ENCODE results near the gene BICD1.
"Not testable (repeated sequence)": the region's sequence is repeated elsewhere in the genome, so short reads cannot be mapped to it uniquely, and the experiment has no call there.

Gene BICD1

DNA sequence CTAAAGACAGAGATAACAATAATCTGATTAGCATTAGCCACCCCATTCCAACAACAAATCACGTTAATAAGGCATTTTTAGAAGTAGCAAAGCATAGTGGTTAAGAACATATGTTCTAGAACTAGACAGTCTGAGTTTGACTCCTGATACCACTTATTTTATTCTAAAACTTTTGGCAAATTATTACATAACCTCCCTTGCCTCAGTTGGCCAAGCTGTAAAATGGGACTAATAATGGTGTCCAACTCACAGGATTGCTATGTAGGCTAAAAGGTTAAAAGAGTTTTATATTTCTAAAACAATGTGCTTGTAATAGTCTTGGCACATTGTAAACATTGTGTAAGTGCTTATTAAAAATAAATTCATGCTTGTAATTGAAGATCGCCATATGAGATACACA lies 168.0 kb downstream of the BICD1 start:
- TF ChIP-seq EZH2phosphoT487 (IDR thresholded peaks at IDR 0.05; ENCODE audit: borderline replicate concordance, low read length) = no peak

DNA sequence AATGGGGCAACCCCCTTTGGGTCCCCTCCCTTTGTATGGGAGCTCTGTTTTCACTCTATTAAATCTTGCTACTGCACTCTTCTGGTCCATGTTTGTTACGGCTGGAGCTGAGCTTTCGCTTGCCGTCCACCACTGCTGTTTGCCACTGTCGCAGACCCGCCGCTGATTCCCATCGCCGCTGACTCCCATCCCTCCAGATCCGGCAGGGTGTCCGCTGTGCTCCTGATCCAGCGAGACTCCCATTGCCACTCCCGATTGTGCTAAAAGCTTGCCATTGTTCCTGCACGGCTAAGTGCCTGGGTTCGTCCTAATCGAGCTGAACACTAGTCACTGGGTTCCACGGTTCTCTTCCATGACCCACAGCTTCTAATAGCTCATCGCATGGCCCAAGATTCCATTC lies 168.9 kb downstream of the BICD1 start:
- H3K36me3 ChIP-seq (ENCODE audit: control insufficient read depth, low read length) = peaks cover 36% of the 10 kb centered on the region
- not testable (repeated sequence) for H3K27me3 ChIP-seq (ENCODE audit: control insufficient read depth, low read length); H3K9me2 ChIP-seq (replicated peaks; ENCODE audit: control insufficient read depth, low read length); H3K27ac ChIP-seq (ENCODE audit: low read depth, low read length); H3K4me2 ChIP-seq (ENCODE audit: low read length); H3K4me3 ChIP-seq (ENCODE audit: low read length); H4K20me1 ChIP-seq (ENCODE audit: control insufficient read depth, insufficient read depth, low read depth, low read length); H3K9me3 ChIP-seq (ENCODE audit: control insufficient read depth, insufficient read depth, low read length)
- peaks cover 43% of the 10 kb centered on the region for H3K79me2 ChIP-seq (ENCODE audit: control insufficient read depth, low read length)
- peaks cover 42% of the 10 kb centered on the region for H3F3A ChIP-seq (ENCODE audit: control insufficient read depth, insufficient read depth)
- peaks cover 70% of the 10 kb centered on the region for H3K4me1 ChIP-seq (ENCODE audit: control insufficient read depth, low read length)

More for the DNA sequence above, 168.0 kb downstream of the BICD1 start:
- Histone ChIP-seq H3K9me2 (replicated peaks; ENCODE audit: control insufficient read depth, low read length) (no peaks in the 10 kb centered on the region), H3K36me3 (ENCODE audit: control insufficient read depth, low read length) (peaks cover 40% of the 10 kb centered on the region), H3K4me3 (ENCODE audit: low read length) (no peak overlapping the region), H3F3A (ENCODE audit: control insufficient read depth, insufficient read depth) (peaks cover 46% of the 10 kb centered on the region), H3K4me1 (ENCODE audit: control insufficient read depth, low read length) (peaks cover 75% of the 10 kb centered on the region), H3K27me3 (ENCODE audit: control insufficient read depth, low read length) (no peaks in the 10 kb centered on the region), H3K27ac (ENCODE audit: low read depth, low read length) (peak overlapping the region; percentile 97), H3K79me2 (ENCODE audit: control insufficient read depth, low read length) (peaks cover 48% of the 10 kb centered on the region), H4K20me1 (ENCODE audit: control insufficient read depth, insufficient read depth, low read depth, low read length) (no peaks in the 10 kb centered on the region), H3K4me2 (ENCODE audit: low read length) (peak overlapping the region; percentile 77), H3K9me3 (ENCODE audit: control insufficient read depth, insufficient read depth, low read length) (no peaks in the 10 kb centered on the region)

DNA sequence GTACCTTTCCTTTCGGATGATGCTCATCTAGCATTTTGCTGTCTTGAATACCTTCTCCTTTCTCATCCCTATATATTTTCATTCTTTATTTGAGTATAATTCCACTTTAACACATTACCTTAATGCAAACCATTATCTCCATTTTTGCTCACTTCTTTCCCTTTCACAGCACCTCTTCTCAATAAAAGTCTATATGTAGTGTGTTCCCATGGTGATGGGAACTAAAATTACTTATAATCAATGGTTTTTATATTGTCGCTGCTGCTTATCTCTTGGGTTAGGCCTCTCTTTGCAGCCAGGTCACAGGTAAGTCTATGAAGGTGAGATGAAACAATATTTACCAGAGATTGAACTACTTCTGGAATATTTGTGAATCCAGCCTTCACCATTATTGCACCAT lies 171.1 kb downstream of the BICD1 start:
- H3K27me3 ChIP-seq (ENCODE audit: control insufficient read depth, low read length) = no peaks in the 10 kb centered on the region
- H4K20me1 ChIP-seq (ENCODE audit: control insufficient read depth, insufficient read depth, low read depth, low read length) = no peaks in the 10 kb centered on the region
- no peak overlapping the region for H3K4me3 ChIP-seq (ENCODE audit: low read length)
- H3K4me1 ChIP-seq (ENCODE audit: control insufficient read depth, low read length) = peaks cover 65% of the 10 kb centered on the region
- H3K79me2 ChIP-seq (ENCODE audit: control insufficient read depth, low read length) = peaks cover 36% of the 10 kb centered on the region
- no peaks in the 10 kb centered on the region for H3K9me2 ChIP-seq (replicated peaks; ENCODE audit: control insufficient read depth, low read length)
- no peak overlapping the region for H3K4me2 ChIP-seq (ENCODE audit: low read length)
- TF ChIP-seq EZH2phosphoT487 (IDR thresholded peaks at IDR 0.05; ENCODE audit: borderline replicate concordance, low read length) = no peak
- TF ChIP-seq, protein P1, sequence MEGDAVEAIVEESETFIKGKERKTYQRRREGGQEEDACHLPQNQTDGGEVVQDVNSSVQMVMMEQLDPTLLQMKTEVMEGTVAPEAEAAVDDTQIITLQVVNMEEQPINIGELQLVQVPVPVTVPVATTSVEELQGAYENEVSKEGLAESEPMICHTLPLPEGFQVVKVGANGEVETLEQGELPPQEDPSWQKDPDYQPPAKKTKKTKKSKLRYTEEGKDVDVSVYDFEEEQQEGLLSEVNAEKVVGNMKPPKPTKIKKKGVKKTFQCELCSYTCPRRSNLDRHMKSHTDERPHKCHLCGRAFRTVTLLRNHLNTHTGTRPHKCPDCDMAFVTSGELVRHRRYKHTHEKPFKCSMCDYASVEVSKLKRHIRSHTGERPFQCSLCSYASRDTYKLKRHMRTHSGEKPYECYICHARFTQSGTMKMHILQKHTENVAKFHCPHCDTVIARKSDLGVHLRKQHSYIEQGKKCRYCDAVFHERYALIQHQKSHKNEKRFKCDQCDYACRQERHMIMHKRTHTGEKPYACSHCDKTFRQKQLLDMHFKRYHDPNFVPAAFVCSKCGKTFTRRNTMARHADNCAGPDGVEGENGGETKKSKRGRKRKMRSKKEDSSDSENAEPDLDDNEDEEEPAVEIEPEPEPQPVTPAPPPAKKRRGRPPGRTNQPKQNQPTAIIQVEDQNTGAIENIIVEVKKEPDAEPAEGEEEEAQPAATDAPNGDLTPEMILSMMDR (IDR thresholded peaks at IDR 0.05; ENCODE audit: low read depth, low read length, poor library complexity, severe bottlenecking) = no peak
- peaks cover 20% of the 10 kb centered on the region for H3F3A ChIP-seq (ENCODE audit: control insufficient read depth, insufficient read depth)
- H3K9me3 ChIP-seq (ENCODE audit: control insufficient read depth, insufficient read depth, low read length) = no peaks in the 10 kb centered on the region
- H3K36me3 ChIP-seq (ENCODE audit: control insufficient read depth, low read length) = peaks cover 30% of the 10 kb centered on the region
- H3K27ac ChIP-seq (ENCODE audit: low read depth, low read length) = no peak overlapping the region

DNA sequence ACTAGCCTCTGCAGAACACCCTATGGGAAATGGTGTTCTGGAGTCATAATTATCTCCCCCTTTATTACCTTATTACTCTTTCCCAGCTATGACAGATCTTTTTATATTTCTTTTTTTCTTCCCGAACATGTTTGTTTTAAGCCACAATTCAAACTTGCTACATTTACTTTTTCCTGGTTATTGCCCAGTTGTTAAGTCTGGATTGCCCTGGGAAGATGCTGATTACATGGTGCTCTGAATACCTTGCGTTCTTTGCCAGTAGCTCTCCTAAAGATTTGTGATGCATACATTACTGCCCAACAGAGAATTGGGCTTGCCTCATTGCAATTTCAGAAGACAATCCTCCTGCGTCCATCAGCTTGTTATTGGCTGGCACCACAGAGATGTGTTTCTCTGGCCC lies 174.5 kb downstream of the BICD1 start:
- H3K27ac ChIP-seq (ENCODE audit: low read depth, low read length) = no peak overlapping the region
- no peaks in the 10 kb centered on the region for H3K9me2 ChIP-seq (replicated peaks; ENCODE audit: control insufficient read depth, low read length)
- peaks cover 73% of the 10 kb centered on the region for H3K4me1 ChIP-seq (ENCODE audit: control insufficient read depth, low read length)
- no peaks in the 10 kb centered on the region for H4K20me1 ChIP-seq (ENCODE audit: control insufficient read depth, insufficient read depth, low read depth, low read length)
- H3K9me3 ChIP-seq (ENCODE audit: control insufficient read depth, insufficient read depth, low read length) = no peaks in the 10 kb centered on the region
- peaks cover 15% of the 10 kb centered on the region for H3K36me3 ChIP-seq (ENCODE audit: control insufficient read depth, low read length)
- peaks cover 36% of the 10 kb centered on the region for H3K79me2 ChIP-seq (ENCODE audit: control insufficient read depth, low read length)
- H3K4me3 ChIP-seq (ENCODE audit: low read length) = no peak overlapping the region
- H3F3A ChIP-seq (ENCODE audit: control insufficient read depth, insufficient read depth) = 0 out of 2 replicates have a peak, but pooled peaks cover 8% of the 10 kb centered on the region
- no peaks in the 10 kb centered on the region for H3K27me3 ChIP-seq (ENCODE audit: control insufficient read depth, low read length)
- TF ChIP-seq, protein P1 (IDR thresholded peaks at IDR 0.05; ENCODE audit: low read depth, low read length, poor library complexity, severe bottlenecking) = no peak
- TF ChIP-seq EZH2phosphoT487 (IDR thresholded peaks at IDR 0.05; ENCODE audit: borderline replicate concordance, low read length) = no peak
- H3K4me2 ChIP-seq (ENCODE audit: low read length) = no peak overlapping the region

Data from DOHH2 (cell line).